ENCODE results near the gene CPSF2. TPM values are rescaled to one million over a fixed set of nuclear protein-coding genes. Genes with fewer than 3 reads are reported as not detected.
A peak's percentile ranks its signal among the peaks of the same experiment; 100 is the strongest.

Gene CPSF2
- 29.4 TPM for polyA plus RNA-seq (2013, experiment 1 of 2)
- polyA plus RNA-seq (2013, experiment 2 of 2), result 28.4 TPM

GRCh38 chr14:92121670-92122350, at the start of gene CPSF2, which contains the start of gene NDUFB1:
TSS of gene CPSF2 (plus strand) at chr14:92121969. CDS start at chr14:92130985, 9,016 bp downstream.
TSS of gene NDUFB1 (minus strand) at chr14:92121706. CDS start at chr14:92117637, 4,069 bp downstream.
- H2BK120ac ChIP-seq (ENCODE audit: low read depth, low read length), result peak within 1 kb of the TSS; percentile 91
- peak; percentile 90 for DNase-seq
- H3K36me3 ChIP-seq (ENCODE audit: control insufficient read depth in 1 of 2, insufficient read depth in 2 of 2, low read depth in 1 of 2, low read length in 2 of 2), result peaks cover 5 to 49% of the 10 kb centered on the region in 2 experiments
- H3K79me1 ChIP-seq (replicated peaks; ENCODE audit: low read length, poor library complexity, severe bottlenecking), result peaks cover 28% of the 10 kb centered on the region
- under 1% methylated on average over 52 of the region's 55 CpGs for WGBS
- peak within 1 kb of the TSS in 1 of 2 experiments; percentile 94 for H2BK12ac ChIP-seq (ENCODE audit: low read length in 2 of 2)
- H2AK5ac ChIP-seq (ENCODE audit: low read length, severe bottlenecking), result peak within 1 kb of the TSS; percentile 27
- H3K4me1 ChIP-seq (ENCODE audit: control insufficient read depth, insufficient read depth, low read depth, low read length), result peaks cover 14% of the 10 kb centered on the region
- H3K9ac ChIP-seq (ENCODE audit: low read length), result peak within 1 kb of the TSS; percentile 98
- peak within 1 kb of the TSS; percentile 80 for H4K8ac ChIP-seq (ENCODE audit: low read length)
- peak within 1 kb of the TSS; percentile 44 for H4K91ac ChIP-seq (ENCODE audit: low read length)
- peak within 1 kb of the TSS; percentile 81 for H3K4me2 ChIP-seq (ENCODE audit: low read length, poor library complexity, severe bottlenecking)
- peak within 1 kb of the TSS in 1 of 2 experiments; percentile 87 for H3K14ac ChIP-seq (ENCODE audit: low read length in 2 of 2)
- peak within 1 kb of the TSS; percentile 50 for H2BK15ac ChIP-seq (ENCODE audit: low read depth, poor library complexity, severe bottlenecking)
- peak within 1 kb of the TSS; percentile 16 to 95 for H3K4ac ChIP-seq (ENCODE audit: low read depth in 1 of 2, low read length in 2 of 2)
- H3K9me3 ChIP-seq (ENCODE audit: control insufficient read depth, low read length), result no peaks in the 10 kb centered on the region
- peak within 1 kb of the TSS; percentile 35 to 97 for H3K18ac ChIP-seq (ENCODE audit: low read depth in 1 of 2, low read length in 2 of 2)
- H3K27me3 ChIP-seq (ENCODE audit: control insufficient read depth in 1 of 2, insufficient read depth in 1 of 2, low read length in 2 of 2), result no peaks in the 10 kb centered on the region
- peak within 1 kb of the TSS; percentile 79 for H3K27ac ChIP-seq (ENCODE audit: low read length, poor library complexity, severe bottlenecking)
- peak within 1 kb of the TSS; percentile 16 to 47 for H3K23ac ChIP-seq (ENCODE audit: low read length in 2 of 2)
- peak within 1 kb of the TSS; percentile 71 to 88 for H3K4me3 ChIP-seq (ENCODE audit: insufficient read depth in 1 of 2, low read depth in 1 of 2, low read length in 2 of 2)
- H2AFZ ChIP-seq (ENCODE audit: low read depth, low read length), result peak within 1 kb of the TSS; percentile 72
- peak within 1 kb of the TSS; percentile 58 for H2BK5ac ChIP-seq (ENCODE audit: low read depth, low read length, poor library complexity, severe bottlenecking)

- Histone ChIP-seq H3K27me3 (ENCODE audit: control insufficient read depth in 1 of 2, insufficient read depth in 1 of 2, low read length in 2 of 2) (no peaks in the 10 kb centered on the region), H3K9ac (ENCODE audit: low read length) (no peak overlapping the region), H3K4ac (ENCODE audit: low read depth in 1 of 2, low read length in 2 of 2) (no peak overlapping the region), H3K23ac (ENCODE audit: low read length in 2 of 2) (no peak overlapping the region), H3K36me3 (ENCODE audit: control insufficient read depth in 1 of 2, insufficient read depth in 2 of 2, low read depth in 1 of 2, low read length in 2 of 2) (peaks cover 12 to 73% of the 10 kb centered on the region in 2 experiments), H3K4me2 (ENCODE audit: low read length, poor library complexity, severe bottlenecking) (no peak overlapping the region), H2BK12ac (ENCODE audit: low read length in 2 of 2) (no peak overlapping the region), H2BK120ac (ENCODE audit: low read depth, low read length) (no peak overlapping the region), H3K14ac (ENCODE audit: low read length in 2 of 2) (no peak overlapping the region), H3K4me1 (ENCODE audit: control insufficient read depth, insufficient read depth, low read depth, low read length) (peaks cover 2% of the 10 kb centered on the region), H4K8ac (ENCODE audit: low read length) (no peak overlapping the region), H3K18ac (ENCODE audit: low read depth in 1 of 2, low read length in 2 of 2) (no peak overlapping the region), H2AK5ac (ENCODE audit: low read length, severe bottlenecking) (no peak overlapping the region), H3K4me3 (ENCODE audit: insufficient read depth in 1 of 2, low read depth in 1 of 2, low read length in 2 of 2) (no peak overlapping the region), H4K91ac (ENCODE audit: low read length) (no peak overlapping the region), H3K9me3 (ENCODE audit: control insufficient read depth, low read length) (no peaks in the 10 kb centered on the region), H2BK15ac (ENCODE audit: low read depth, poor library complexity, severe bottlenecking) (no peak overlapping the region), H3K27ac (ENCODE audit: low read length, poor library complexity, severe bottlenecking) (no peak overlapping the region), H2BK5ac (ENCODE audit: low read depth, low read length, poor library complexity, severe bottlenecking) (no peak overlapping the region), H3K79me1 (replicated peaks; ENCODE audit: low read length, poor library complexity, severe bottlenecking) (peaks cover 2% of the 10 kb centered on the region), H2AFZ (ENCODE audit: low read depth, low read length) (no peak overlapping the region)
- peak; percentile 7 for DNase-seq
Measured at GRCh38 chr14:92074555-92074954, 47.2 kb upstream of the CPSF2 start.

- Histone ChIP-seq H3K36me3 (ENCODE audit: control insufficient read depth in 1 of 2, insufficient read depth in 2 of 2, low read depth in 1 of 2, low read length in 2 of 2) (peaks cover 7 to 77% of the 10 kb centered on the region in 2 experiments), H3K23ac (ENCODE audit: low read length in 2 of 2) (no peak overlapping the region), H3K4me1 (ENCODE audit: control insufficient read depth, insufficient read depth, low read depth, low read length) (no peaks in the 10 kb centered on the region), H3K18ac (ENCODE audit: low read depth in 1 of 2, low read length in 2 of 2) (no peak overlapping the region), H3K27ac (ENCODE audit: low read length, poor library complexity, severe bottlenecking) (no peak overlapping the region), H4K91ac (ENCODE audit: low read length) (no peak overlapping the region), H2AFZ (ENCODE audit: low read depth, low read length) (no peak overlapping the region), H3K4me3 (ENCODE audit: insufficient read depth in 1 of 2, low read depth in 1 of 2, low read length in 2 of 2) (no peak overlapping the region), H3K14ac (ENCODE audit: low read length in 2 of 2) (no peak overlapping the region), H3K9me3 (ENCODE audit: control insufficient read depth, low read length) (no peaks in the 10 kb centered on the region), H2AK5ac (ENCODE audit: low read length, severe bottlenecking) (no peak overlapping the region), H3K9ac (ENCODE audit: low read length) (no peak overlapping the region), H3K27me3 (ENCODE audit: control insufficient read depth in 1 of 2, insufficient read depth in 1 of 2, low read length in 2 of 2) (no peaks in the 10 kb centered on the region), H3K79me1 (replicated peaks; ENCODE audit: low read length, poor library complexity, severe bottlenecking) (peaks cover 9% of the 10 kb centered on the region), H4K8ac (ENCODE audit: low read length) (no peak overlapping the region), H3K4ac (ENCODE audit: low read depth in 1 of 2, low read length in 2 of 2) (no peak overlapping the region), H3K4me2 (ENCODE audit: low read length, poor library complexity, severe bottlenecking) (no peak overlapping the region), H2BK12ac (ENCODE audit: low read length in 2 of 2) (no peak overlapping the region), H2BK120ac (ENCODE audit: low read depth, low read length) (no peak overlapping the region), H2BK15ac (ENCODE audit: low read depth, poor library complexity, severe bottlenecking) (no peak overlapping the region), H2BK5ac (ENCODE audit: low read depth, low read length, poor library complexity, severe bottlenecking) (no peak overlapping the region)
- no peak for DNase-seq
- 94% methylated on average over 4 of the region's 5 CpGs for WGBS
Measured at GRCh38 chr14:92088494-92088893, 33.3 kb upstream of the CPSF2 start.

GRCh38 chr14:92093320-92093719, 28.4 kb upstream of the CPSF2 start:
- 27% methylated on average over 1 of the region's 1 CpG for WGBS

More at GRCh38 chr14:92093320-92093719, 28.4 kb upstream of the CPSF2 start:
- Histone ChIP-seq H4K8ac (ENCODE audit: low read length) (no peak overlapping the region), H2BK120ac (ENCODE audit: low read depth, low read length) (no peak overlapping the region), H3K79me1 (replicated peaks; ENCODE audit: low read length, poor library complexity, severe bottlenecking) (peaks cover 20% of the 10 kb centered on the region), H2BK15ac (ENCODE audit: low read depth, poor library complexity, severe bottlenecking) (no peak overlapping the region), H3K23ac (ENCODE audit: low read length in 2 of 2) (no peak overlapping the region), H2AK5ac (ENCODE audit: low read length, severe bottlenecking) (no peak overlapping the region), H3K4ac (ENCODE audit: low read depth in 1 of 2, low read length in 2 of 2) (no peak overlapping the region), H3K18ac (ENCODE audit: low read depth in 1 of 2, low read length in 2 of 2) (no peak overlapping the region), H2AFZ (ENCODE audit: low read depth, low read length) (no peak overlapping the region), H2BK5ac (ENCODE audit: low read depth, low read length, poor library complexity, severe bottlenecking) (no peak overlapping the region), H4K91ac (ENCODE audit: low read length) (no peak overlapping the region), H3K14ac (ENCODE audit: low read length in 2 of 2) (no peak overlapping the region), H3K4me1 (ENCODE audit: control insufficient read depth, insufficient read depth, low read depth, low read length) (no peaks in the 10 kb centered on the region), H3K9ac (ENCODE audit: low read length) (no peak overlapping the region), H2BK12ac (ENCODE audit: low read length in 2 of 2) (no peak overlapping the region), H3K4me2 (ENCODE audit: low read length, poor library complexity, severe bottlenecking) (no peak overlapping the region), H3K27me3 (ENCODE audit: control insufficient read depth in 1 of 2, insufficient read depth in 1 of 2, low read length in 2 of 2) (no peaks in the 10 kb centered on the region), H3K9me3 (ENCODE audit: control insufficient read depth, low read length) (no peaks in the 10 kb centered on the region), H3K36me3 (ENCODE audit: control insufficient read depth in 1 of 2, insufficient read depth in 2 of 2, low read depth in 1 of 2, low read length in 2 of 2) (peaks cover 3 to 65% of the 10 kb centered on the region in 2 experiments), H3K4me3 (ENCODE audit: insufficient read depth in 1 of 2, low read depth in 1 of 2, low read length in 2 of 2) (no peak overlapping the region), H3K27ac (ENCODE audit: low read length, poor library complexity, severe bottlenecking) (no peak overlapping the region)
- peak; percentile 20 for DNase-seq
